Measurements from ENCODE around the gene TTC38.

TTC38 gene

DNA sequence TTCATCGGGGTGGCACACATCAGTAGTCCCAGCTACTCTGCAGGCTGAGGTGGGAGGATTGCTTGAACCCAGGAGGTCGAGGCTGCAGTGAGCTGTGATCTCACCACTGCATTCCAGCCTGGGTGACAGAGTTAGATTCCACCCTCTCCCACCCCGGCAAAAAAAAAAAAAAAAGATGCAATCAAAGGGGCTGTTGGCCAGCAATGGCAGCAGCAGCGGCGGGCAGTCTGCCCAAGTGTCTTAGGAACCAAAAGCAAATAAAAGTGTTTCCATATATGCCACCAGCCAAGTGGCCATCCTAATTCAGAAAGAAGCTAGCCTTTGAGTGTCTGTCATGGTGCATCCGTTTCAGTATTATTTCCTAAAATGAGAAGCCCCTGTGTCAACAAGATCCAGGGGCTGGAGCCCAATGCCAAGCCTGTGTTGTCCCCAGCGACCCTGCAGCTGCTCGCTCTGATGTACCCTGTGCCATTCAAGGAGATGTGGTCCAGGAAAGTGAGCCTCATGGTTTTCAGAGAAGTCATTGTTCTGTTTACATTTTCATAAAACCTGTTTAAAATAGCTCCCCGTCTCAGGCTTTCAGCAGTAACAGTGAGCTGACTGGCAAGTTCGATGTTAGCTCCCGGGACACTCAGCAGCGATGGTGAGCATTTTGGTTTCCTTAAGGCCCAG, 30.2 kb upstream of the TTC38 start:
- Histone ChIP-seq H3K27me3 (ENCODE audit: control insufficient read depth, insufficient read depth, low read length) (no peaks in the 10 kb centered on the region), H3K4me3 (ENCODE audit: low read depth, low read length) (no peak overlapping the region), H3K9ac (ENCODE audit: low read depth, low read length) (no peak overlapping the region), H3K9me3 (ENCODE audit: control insufficient read depth, insufficient read depth, low read length) (no peaks in the 10 kb centered on the region), H3K36me3 (ENCODE audit: control insufficient read depth, insufficient read depth, low read length) (peaks cover 6% of the 10 kb centered on the region), H3K4me1 (ENCODE audit: control insufficient read depth, insufficient read depth, low read length) (no peaks in the 10 kb centered on the region)

- no peaks in the 10 kb centered on the region for H3K4me1 ChIP-seq (ENCODE audit: control insufficient read depth, insufficient read depth, low read length)
- H3K27me3 ChIP-seq (ENCODE audit: control insufficient read depth, insufficient read depth, low read length), result no peaks in the 10 kb centered on the region
- no peak overlapping the region for H3K4me3 ChIP-seq (ENCODE audit: low read depth, low read length)
- H3K9ac ChIP-seq (ENCODE audit: low read depth, low read length), result no peak overlapping the region
- no peaks in the 10 kb centered on the region for H3K9me3 ChIP-seq (ENCODE audit: control insufficient read depth, insufficient read depth, low read length)
- H3K36me3 ChIP-seq (ENCODE audit: control insufficient read depth, insufficient read depth, low read length), result peaks cover 6% of the 10 kb centered on the region
These were observed 29.3 kb upstream of the TTC38 start for GRCh38 chr22:46238541-46238940.

DNA sequence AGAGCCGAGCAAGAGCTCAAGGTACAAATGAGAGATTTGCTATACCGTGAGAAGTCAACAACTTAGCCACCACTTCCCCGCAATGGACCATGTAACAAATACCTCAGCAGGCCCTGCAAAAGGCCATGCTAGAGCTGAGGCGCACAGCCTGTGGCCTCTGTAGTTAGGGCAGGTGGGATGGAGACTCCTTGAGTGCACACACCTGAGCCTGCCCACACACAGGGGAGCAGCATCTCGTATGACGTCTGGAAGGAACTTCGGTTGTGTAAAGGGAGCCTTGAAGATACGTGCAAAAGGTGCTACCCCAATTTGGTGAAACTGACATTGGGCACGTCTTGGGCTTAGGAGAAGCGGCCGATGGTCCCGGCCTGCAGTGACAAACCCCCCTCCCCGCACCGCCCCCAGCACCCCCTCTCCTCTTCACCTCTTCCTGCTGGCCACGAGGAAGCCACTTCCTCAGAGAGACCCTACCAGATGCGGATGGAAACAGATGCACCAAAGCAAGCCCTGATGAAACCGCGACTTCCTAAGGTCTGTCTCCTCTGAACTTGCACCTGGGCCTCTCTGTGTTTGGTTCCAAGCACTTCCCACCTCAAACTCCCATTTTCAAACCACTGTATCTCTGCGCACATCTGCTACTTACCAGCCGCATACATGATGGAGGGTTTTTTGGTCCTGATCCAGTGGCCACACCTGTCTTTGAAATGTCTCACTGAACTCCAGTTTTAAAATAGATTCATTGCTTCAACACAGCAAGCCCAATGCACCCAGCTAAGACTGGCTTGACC, 28.4 kb upstream of the TTC38 start:
- H3K36me3 ChIP-seq (ENCODE audit: control insufficient read depth, insufficient read depth, low read length), result peaks cover 6% of the 10 kb centered on the region
- no peaks in the 10 kb centered on the region for H3K4me1 ChIP-seq (ENCODE audit: control insufficient read depth, insufficient read depth, low read length)
- H3K4me3 ChIP-seq (ENCODE audit: low read depth, low read length), result no peak overlapping the region
- no peaks in the 10 kb centered on the region for H3K27me3 ChIP-seq (ENCODE audit: control insufficient read depth, insufficient read depth, low read length)
- no peaks in the 10 kb centered on the region for H3K9me3 ChIP-seq (ENCODE audit: control insufficient read depth, insufficient read depth, low read length)
- no peak overlapping the region for H3K9ac ChIP-seq (ENCODE audit: low read depth, low read length)

GRCh38 chr22:46240073-46240472, 27.7 kb upstream of the TTC38 start:
- H3K4me1 ChIP-seq (ENCODE audit: control insufficient read depth, insufficient read depth, low read length), result no peaks in the 10 kb centered on the region
- H3K36me3 ChIP-seq (ENCODE audit: control insufficient read depth, insufficient read depth, low read length), result peaks cover 9% of the 10 kb centered on the region
- no peaks in the 10 kb centered on the region for H3K9me3 ChIP-seq (ENCODE audit: control insufficient read depth, insufficient read depth, low read length)
- no peak overlapping the region for H3K9ac ChIP-seq (ENCODE audit: low read depth, low read length)
- no peak overlapping the region for H3K4me3 ChIP-seq (ENCODE audit: low read depth, low read length)
- no peaks in the 10 kb centered on the region for H3K27me3 ChIP-seq (ENCODE audit: control insufficient read depth, insufficient read depth, low read length)

- no peak overlapping the region for H3K9ac ChIP-seq (ENCODE audit: low read depth, low read length)
These were observed 27.3 kb upstream of the TTC38 start for GRCh38 chr22:46240506-46240905.

DNA sequence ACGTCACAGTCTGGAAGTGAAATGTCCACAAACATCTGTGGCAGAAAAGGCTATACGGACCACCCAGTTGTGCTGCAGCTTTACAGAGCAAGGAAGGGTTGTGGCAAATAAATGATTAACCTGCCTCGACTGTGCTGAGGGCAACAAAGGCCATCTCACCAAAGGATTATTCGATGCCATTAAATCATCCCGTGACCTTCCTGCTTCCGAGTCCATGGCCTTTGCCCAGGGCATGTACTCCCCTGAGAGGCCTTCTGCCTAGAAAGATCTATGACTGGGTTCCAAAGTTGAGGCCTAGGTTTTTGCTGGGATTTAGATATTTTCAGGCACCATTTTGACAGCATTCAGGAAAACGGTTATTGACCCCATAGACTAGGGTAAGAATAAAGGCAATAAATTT, 26.9 kb upstream of the TTC38 start:
- Histone ChIP-seq H3K9me3 (ENCODE audit: control insufficient read depth, insufficient read depth, low read length) (no peaks in the 10 kb centered on the region), H3K4me1 (ENCODE audit: control insufficient read depth, insufficient read depth, low read length) (no peaks in the 10 kb centered on the region), H3K9ac (ENCODE audit: low read depth, low read length) (no peak overlapping the region), H3K4me3 (ENCODE audit: low read depth, low read length) (no peak overlapping the region), H3K27me3 (ENCODE audit: control insufficient read depth, insufficient read depth, low read length) (no peaks in the 10 kb centered on the region), H3K36me3 (ENCODE audit: control insufficient read depth, insufficient read depth, low read length) (peaks cover 10% of the 10 kb centered on the region)

More at GRCh38 chr22:46240506-46240905, 27.3 kb upstream of the TTC38 start:
- H3K36me3 ChIP-seq (ENCODE audit: control insufficient read depth, insufficient read depth, low read length), result peaks cover 10% of the 10 kb centered on the region
- H3K4me1 ChIP-seq (ENCODE audit: control insufficient read depth, insufficient read depth, low read length), result no peaks in the 10 kb centered on the region
- no peaks in the 10 kb centered on the region for H3K27me3 ChIP-seq (ENCODE audit: control insufficient read depth, insufficient read depth, low read length)
- H3K4me3 ChIP-seq (ENCODE audit: low read depth, low read length), result no peak overlapping the region
- H3K9me3 ChIP-seq (ENCODE audit: control insufficient read depth, insufficient read depth, low read length), result no peaks in the 10 kb centered on the region

- Histone ChIP-seq H3K4me3 (ENCODE audit: low read depth, low read length) (no peak overlapping the region), H3K36me3 (ENCODE audit: control insufficient read depth, insufficient read depth, low read length) (peaks cover 10% of the 10 kb centered on the region), H3K9me3 (ENCODE audit: control insufficient read depth, insufficient read depth, low read length) (no peaks in the 10 kb centered on the region), H3K27me3 (ENCODE audit: control insufficient read depth, insufficient read depth, low read length) (no peaks in the 10 kb centered on the region), H3K4me1 (ENCODE audit: control insufficient read depth, insufficient read depth, low read length) (no peaks in the 10 kb centered on the region), H3K9ac (ENCODE audit: low read depth, low read length) (no peak overlapping the region)
These were observed 26.3 kb upstream of the TTC38 start for GRCh38 chr22:46241396-46242007.

- Histone ChIP-seq H3K4me3 (ENCODE audit: low read depth, low read length) (no peak overlapping the region), H3K27me3 (ENCODE audit: control insufficient read depth, insufficient read depth, low read length) (no peaks in the 10 kb centered on the region), H3K9me3 (ENCODE audit: control insufficient read depth, insufficient read depth, low read length) (no peaks in the 10 kb centered on the region), H3K4me1 (ENCODE audit: control insufficient read depth, insufficient read depth, low read length) (no peaks in the 10 kb centered on the region), H3K36me3 (ENCODE audit: control insufficient read depth, insufficient read depth, low read length) (peaks cover 10% of the 10 kb centered on the region), H3K9ac (ENCODE audit: low read depth, low read length) (no peak overlapping the region)
These were observed 25.7 kb upstream of the TTC38 start for GRCh38 chr22:46242076-46242475.

GRCh38 chr22:46244771-46245170, 23.0 kb upstream of the TTC38 start:
- no peak overlapping the region for H3K4me3 ChIP-seq (ENCODE audit: low read depth, low read length)
- no peaks in the 10 kb centered on the region for H3K4me1 ChIP-seq (ENCODE audit: control insufficient read depth, insufficient read depth, low read length)
- no peaks in the 10 kb centered on the region for H3K9me3 ChIP-seq (ENCODE audit: control insufficient read depth, insufficient read depth, low read length)
- no peaks in the 10 kb centered on the region for H3K27me3 ChIP-seq (ENCODE audit: control insufficient read depth, insufficient read depth, low read length)
- H3K9ac ChIP-seq (ENCODE audit: low read depth, low read length), result no peak overlapping the region
- peaks cover 5% of the 10 kb centered on the region for H3K36me3 ChIP-seq (ENCODE audit: control insufficient read depth, insufficient read depth, low read length)

- H3K4me1 ChIP-seq (ENCODE audit: control insufficient read depth, insufficient read depth, low read length), result no peaks in the 10 kb centered on the region
- no peaks in the 10 kb centered on the region for H3K27me3 ChIP-seq (ENCODE audit: control insufficient read depth, insufficient read depth, low read length)
- H3K4me3 ChIP-seq (ENCODE audit: low read depth, low read length), result no peak overlapping the region
- peaks cover 4% of the 10 kb centered on the region for H3K36me3 ChIP-seq (ENCODE audit: control insufficient read depth, insufficient read depth, low read length)
- H3K9ac ChIP-seq (ENCODE audit: low read depth, low read length), result no peak overlapping the region
- no peaks in the 10 kb centered on the region for H3K9me3 ChIP-seq (ENCODE audit: control insufficient read depth, insufficient read depth, low read length)
These were observed 22.3 kb upstream of the TTC38 start for GRCh38 chr22:46245511-46245910.

DNA sequence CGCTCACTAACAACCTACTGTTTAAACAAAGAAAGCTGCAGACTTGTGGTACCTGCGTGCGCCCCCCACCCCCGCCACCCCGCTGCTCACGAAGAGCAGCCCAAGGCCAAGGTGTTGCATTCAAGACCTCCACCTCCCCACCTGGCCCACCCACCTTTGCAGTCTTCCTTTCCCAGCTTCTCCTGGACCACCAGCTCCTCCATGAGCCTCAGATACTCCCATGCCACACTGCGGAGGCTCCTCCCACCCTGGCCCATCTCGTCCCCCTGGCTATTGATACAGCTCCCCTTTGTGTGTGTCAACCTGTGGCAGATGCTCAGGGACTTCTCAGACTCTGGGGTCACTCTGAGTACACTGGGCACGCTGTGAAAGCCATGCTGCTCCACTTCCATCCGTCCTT, 21.6 kb upstream of the TTC38 start:
- Histone ChIP-seq H3K27me3 (ENCODE audit: control insufficient read depth, insufficient read depth, low read length) (peaks cover 3% of the 10 kb centered on the region), H3K9me3 (ENCODE audit: control insufficient read depth, insufficient read depth, low read length) (no peaks in the 10 kb centered on the region), H3K36me3 (ENCODE audit: control insufficient read depth, insufficient read depth, low read length) (peaks cover 4% of the 10 kb centered on the region), H3K9ac (ENCODE audit: low read depth, low read length) (no peak overlapping the region), H3K4me1 (ENCODE audit: control insufficient read depth, insufficient read depth, low read length) (no peaks in the 10 kb centered on the region), H3K4me3 (ENCODE audit: low read depth, low read length) (no peak overlapping the region)

Measured in iPS-15b (cell line).